HG03439 (cell line): ENCODE measurements around the gene RABGAP1L.
"Not testable (repeated sequence)": the region's sequence is repeated elsewhere in the genome, so short reads cannot be mapped to it uniquely, and the experiment has no call there.

Source experiments
- ATAC-seq: cut with Tn5 transposase; IDR thresholded peaks from one replicate; pipeline ENCODE4 v1.9.1; 2021; ENCODE audit warnings: mild to moderate bottlenecking, moderate library complexity; ENCODE audit not compliant: unreplicated experiment

The RABGAP1L gene

DNA sequence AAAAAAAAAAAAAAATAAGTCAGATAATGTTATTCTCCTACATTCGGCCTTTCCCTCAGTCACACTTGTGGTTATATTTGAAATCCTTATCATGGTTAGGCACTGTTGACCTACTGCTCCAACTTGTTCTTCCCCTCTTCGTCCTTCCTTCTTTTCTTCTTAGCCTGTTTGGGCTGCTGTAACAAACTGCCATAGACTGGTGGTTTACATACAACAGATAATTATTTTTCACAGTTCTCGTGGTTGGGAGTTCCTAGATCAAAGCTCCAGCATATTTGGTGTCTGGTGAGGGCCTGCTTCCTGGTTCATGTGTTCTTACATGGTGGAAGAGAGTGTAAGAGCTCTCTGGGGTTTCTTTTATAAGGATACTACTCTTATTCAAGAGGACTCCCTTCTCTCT lies 73.4 kb downstream of the RABGAP1L start:
- no peak for ATAC-seq

DNA sequence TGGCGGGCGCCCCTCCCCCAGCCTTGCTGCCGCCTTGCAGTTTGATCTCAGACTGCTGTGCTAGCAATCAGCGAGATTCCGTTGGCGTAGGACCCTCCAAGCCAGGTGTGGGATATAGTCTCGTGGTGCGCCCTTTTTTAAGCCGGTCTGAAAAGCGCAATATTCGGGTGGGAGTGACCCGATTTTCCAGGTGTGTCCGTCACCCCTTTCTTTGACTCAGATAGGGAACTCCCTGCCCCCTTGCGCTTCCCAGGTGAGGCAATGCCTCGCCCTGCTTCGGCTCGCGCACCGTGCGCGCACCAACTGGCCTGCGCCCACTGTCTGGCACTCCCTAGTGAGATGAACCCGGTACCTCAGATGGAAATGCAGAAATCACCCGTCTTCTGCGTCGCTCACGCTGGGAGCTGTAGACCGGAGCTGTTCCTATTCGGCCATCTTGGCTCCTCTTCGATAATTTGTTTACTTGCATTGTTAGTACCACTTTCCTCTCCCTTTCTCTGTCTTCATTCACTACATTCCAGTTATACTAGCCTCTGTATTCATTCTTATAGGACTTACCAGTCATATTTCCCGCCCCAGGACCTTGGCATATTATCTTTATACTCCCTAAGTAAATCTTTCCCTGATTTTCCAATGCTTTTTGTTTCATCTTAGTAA lies 79.7 kb downstream of the RABGAP1L start:
- not testable (repeated sequence) for ATAC-seq

DNA sequence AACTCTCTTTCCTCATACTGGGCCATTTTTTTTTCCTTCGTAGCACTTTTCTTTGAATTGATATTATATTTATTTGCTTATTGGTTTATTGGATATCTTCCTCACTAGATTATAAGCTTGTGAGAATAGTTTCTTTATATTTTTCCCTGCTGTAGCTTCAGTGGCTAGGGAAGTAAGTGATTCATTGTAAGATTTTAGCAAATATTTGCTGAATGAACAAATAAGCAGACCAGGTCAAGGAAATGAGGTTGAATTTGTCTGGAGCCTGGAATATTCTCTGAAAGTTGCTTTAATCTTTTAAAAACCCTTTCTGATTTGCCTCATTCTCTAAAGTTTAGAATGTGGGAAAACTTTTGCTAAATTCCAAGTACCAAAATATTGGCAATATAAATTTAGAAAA lies 80.2 kb downstream of the RABGAP1L start:
- no peak for ATAC-seq

DNA sequence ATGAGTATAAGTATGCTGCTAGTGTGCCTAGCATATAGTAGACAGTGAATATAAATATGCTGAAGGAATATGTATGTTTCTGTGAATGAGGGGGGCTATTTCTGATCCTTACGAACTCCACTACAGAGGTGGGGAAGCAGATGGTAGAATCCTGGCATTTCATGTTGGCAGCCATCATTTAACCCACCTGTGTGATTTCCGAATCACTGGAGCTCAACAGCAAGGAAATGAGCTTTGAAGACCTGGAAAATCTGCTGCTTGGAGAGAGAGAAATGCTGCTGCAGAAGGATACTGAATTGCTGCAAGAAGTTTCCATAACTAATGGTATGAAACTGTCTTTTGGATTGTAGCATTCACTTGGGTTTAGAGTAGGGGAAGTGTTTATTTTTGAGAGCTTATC lies 83.5 kb downstream of the RABGAP1L start:
- no peak for ATAC-seq

DNA sequence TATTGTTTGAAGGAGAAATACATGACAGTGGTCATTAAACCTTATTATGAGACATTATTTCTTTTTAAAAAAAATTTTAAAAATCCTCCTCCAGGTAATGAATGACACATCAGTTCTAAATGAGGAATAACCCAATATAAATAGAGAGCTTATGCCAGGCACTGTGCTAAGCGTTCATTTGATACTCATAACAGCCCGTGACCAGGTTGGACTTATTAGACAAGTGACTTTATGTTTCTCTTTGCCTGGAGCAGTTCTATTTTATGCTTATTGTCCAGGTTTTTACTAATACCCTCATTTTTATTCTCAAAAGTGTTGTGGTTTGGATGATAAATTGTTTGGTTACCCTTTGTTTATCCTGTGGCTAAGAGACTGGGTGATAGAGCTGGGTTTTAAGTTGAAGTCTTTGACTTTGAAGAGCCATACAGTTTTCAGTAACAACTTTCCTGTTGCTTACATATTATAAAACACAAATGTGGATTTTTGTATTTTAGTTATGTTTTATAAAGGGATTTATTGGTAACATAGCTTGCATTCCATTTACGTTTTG lies 84.2 kb downstream of the RABGAP1L start:
- no peak for ATAC-seq

DNA sequence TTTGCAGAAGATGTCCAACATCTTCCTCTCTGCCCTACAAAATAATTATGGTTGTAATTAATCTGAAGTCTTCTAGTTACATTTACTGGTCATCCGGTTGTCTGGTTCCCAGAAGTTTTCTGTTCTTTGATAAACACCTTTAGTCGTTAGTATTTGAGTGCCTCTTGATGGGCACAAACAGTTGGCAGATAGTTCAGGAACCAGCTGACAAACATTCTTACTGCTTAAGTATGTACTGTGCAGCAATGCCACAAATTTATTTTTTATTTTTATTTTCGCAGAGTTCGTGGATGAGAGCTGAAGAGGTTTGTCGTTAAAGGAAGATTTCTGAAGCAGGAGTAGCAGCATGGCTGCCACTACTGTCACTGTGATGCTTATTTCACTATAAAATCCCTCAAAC lies 84.7 kb downstream of the RABGAP1L start:
- ATAC-seq = no peak

DNA sequence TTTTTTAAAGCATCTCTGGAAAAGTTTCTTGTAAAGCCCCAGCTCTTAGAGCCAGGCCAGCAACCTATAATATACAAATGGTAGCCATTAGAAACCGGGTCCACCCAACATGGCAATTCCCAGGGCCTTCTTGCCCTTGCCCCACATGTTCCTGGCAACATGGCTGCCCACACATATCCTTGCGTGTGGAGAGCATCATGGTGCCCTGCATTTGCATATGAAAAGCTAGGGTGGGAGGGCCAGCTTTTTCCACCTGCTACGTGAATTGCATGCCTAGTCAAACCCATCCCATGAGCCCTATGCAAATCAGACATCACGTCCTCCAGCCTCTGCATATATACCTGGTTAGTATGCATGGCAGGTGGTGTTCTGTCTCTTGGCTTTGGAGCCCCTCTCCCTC lies 88.2 kb downstream of the RABGAP1L start:
- no peak for ATAC-seq

DNA sequence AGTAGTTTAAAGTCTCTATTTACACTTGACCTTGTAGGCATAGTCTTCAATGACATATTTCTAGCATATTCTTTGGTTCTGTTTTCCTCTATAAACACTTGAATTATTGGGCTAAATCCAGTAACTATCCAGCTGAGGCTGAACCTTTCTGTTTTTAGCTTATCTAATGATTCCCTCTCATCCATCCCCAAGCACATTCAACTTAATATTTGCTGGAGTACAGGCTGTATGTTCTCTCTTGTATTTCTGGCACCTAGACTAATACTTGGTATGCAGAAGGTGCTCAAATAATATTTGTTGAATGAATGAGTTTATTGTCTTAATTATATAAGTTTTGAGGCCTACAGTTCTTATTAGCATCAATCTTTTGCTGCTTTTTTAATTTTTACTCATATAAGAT lies 88.7 kb downstream of the RABGAP1L start:
- no peak for ATAC-seq

DNA sequence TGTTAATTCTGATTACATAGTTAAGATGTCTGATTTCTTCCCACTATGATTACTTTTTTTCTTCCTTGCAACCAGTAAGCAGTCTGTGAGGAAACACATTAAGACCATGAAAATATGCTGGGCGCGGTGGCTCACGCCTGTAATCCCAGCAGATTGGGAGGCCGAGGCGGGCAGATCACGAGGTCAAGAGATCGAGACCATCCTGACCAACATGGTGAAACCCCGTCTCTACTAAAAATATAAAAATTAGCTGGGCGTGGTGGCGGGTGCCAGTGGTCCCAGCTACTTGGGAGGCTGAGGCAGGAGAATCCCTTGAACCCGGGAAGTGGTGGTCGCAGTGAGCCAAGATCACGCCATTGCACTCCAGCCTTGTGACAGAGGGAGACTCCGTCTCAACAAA lies 97.1 kb downstream of the RABGAP1L start:
- not testable (repeated sequence) for ATAC-seq

DNA sequence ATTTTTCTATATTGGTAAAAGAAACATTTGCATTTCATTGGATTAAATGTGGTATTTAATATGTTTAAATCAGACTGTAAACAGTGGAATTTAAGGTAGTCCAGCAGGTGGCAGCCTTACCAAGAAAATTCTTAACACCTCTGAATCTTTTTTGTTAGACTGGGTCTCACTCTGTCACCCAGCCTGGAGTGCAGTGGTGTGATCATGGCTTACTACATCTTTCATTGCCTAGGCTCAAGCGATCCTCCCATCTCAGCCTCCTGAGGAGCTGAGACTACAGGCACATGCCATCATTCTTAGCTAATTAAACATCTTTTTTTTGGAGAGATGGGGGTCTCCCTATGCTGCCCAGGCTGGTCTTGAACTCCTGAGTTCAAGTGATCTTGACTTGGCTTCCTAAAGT lies 98.8 kb downstream of the RABGAP1L start:
- ATAC-seq = no peak

DNA sequence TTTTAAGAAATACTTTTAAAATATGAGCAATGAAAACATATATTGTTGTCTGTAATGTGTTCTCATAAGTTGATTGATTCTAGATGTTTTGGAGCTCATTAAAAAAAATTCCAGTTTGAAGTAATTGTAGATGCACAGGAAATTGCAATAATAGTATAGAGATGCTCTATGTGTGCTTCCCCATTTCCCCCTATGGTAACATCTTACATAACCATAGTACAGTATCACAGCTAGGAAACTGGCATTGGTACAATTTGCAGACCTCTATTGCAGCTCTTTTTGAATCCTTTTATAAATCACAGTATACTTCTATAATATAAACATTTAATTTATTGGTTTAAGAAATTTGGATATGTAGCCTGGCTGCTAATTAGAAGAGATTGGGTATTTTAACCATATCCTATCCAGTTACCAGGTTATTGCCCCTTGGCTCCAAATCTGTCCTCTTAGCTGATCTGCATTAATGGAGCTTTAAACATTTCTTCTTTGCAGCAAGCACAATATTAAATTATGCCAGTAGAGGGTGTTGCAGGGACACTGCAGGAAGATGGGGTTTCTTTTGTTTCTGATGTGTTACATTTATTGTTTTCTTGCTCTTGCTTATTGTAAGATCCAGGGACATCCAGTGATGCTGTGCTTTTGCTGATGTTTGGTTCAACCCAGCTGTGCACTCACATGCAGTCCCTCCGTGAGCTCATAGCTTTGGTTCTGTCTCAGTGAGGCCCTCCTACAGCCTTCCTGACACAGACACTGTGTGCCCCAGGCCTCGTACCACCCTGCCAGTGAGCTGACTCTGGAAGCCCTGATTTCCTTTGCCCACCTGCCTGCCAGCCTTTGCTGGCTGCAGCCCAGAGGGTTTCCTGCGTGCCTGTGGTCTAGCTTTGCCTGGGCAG lies 103.3 kb downstream of the RABGAP1L start:
- ATAC-seq = no peak

DNA sequence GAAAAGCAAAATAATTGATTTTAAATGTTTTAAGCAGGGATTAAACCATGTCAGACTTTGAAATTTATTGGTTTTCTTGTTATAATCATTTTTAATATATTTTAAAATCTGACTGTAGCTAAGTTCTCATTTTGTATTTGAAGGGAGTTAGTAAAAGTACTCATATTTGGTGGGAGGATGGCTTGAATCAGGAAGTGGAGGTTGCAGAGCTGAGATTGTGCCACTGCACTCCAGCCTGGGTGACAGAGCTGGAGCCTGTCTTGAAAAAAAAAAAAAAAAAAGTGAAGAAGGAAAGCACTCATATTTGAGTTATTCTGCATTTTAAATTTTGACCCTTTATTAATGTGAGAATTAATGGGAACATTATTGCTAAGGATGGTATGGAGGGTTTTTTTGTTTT lies 106.0 kb downstream of the RABGAP1L start:
- no peak for ATAC-seq

DNA sequence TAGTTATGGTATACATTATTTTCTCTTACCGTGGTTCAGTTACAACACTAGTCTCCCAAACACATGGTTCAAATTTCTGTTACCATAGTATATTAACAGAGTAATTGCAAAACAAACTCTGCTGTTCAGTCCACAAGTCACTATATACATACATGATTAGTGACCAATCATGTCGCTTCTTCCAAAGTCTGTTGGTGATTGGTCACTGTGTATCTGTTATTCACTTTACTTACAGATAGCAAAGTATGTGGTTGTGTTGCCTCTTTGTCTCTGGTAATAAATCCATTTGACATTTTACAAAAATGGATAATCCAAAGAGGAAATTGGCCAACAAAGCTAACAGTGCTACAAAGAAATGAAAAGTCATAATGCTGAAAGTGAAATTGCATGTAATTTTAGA lies 107.2 kb downstream of the RABGAP1L start:
- no peak for ATAC-seq

DNA sequence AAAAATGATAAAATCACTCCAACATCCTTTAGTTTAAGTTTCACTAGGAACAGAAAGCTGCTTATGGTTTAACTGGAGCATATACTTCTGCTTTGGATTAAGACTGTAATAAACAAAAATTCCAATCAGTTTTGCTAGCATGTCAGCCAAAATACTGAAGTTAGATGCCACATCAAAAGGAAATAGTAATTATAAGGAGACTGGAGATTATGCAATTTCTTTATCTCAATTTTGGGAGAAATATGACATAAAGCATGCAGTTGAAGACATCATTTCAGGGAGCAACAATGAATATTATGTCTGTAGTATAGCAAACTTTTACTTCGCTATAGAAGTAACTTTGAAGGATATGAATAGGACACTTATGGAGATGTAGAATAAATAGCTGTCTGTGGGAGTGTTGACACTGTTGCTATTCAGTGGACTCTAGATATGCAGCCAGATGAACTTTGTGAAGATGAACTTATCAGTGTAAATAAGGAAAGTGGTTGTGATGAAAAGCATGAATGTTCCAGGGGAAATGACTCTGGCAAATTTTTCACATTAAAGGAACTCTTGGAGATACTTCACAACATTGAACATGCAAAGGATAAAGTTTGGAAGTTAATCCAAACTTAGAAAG lies 107.8 kb downstream of the RABGAP1L start:
- ATAC-seq = no peak

DNA sequence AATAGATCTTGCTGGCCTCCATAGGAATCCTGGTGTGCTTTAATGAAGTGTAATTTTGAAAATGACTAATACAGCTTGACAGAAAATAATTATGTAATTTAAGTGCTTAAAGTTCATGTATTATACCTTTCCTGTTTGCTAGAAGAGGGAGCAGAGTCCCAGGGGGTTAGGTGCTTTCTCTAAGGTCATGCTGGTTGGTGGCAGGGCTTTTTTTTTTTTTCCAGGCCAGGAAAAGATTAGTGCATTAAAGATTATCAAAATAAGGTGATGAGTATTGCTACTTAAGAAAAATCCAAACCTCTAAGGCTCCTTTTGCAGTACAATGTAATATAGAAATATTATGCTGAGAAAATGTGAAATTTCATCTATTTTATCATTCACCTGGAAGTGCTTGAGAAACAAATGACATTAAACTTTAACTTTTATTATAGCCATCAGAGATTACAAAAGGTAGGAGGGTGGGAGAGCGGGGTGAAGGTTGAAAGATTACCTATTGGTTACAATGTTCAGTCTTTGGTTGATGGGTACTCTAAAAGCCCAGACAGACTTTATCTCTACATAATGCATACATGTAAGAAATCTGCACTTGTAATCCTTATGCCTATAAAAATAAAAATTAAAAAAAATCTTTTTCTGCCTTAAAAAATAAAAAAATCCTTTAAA lies 110.8 kb downstream of the RABGAP1L start:
- no peak for ATAC-seq

DNA sequence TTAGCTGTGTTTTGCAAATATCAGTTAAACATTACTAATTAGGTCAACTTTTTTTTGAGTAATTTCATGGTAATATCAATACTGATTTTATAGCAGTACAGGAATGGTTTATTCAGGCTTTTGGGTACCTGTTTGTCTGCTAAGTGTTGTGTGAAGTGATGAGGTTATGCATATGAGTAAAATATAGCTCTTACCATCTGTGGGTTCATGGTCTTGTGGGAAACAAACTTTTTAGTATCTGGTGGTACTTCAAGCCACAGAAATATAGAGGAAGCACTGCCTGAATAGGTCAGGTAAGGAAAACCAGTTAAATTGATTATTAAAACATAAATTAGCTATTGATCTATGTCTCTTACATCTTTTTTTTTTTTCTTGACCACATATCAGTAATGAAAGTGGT lies 113.9 kb downstream of the RABGAP1L start:
- no peak for ATAC-seq

DNA sequence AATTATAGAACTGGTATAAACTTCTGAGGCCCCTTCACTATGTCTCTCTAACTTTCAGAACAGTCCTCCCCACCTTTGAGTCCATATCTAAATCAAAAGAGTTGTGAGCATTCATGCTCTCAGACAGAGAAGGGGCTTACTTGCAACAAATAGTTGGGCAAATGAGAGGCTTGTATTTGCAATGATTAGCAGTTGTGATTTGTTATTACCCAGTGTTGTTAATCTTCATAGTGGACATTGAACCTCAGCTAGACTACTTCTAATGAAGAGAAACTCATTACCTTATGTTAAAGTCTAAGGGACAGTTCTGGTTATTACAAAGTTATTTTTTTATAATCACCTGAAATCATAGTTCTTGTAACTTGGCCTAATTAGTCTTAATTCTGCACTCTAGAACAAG lies 114.5 kb downstream of the RABGAP1L start:
- no peak for ATAC-seq

DNA sequence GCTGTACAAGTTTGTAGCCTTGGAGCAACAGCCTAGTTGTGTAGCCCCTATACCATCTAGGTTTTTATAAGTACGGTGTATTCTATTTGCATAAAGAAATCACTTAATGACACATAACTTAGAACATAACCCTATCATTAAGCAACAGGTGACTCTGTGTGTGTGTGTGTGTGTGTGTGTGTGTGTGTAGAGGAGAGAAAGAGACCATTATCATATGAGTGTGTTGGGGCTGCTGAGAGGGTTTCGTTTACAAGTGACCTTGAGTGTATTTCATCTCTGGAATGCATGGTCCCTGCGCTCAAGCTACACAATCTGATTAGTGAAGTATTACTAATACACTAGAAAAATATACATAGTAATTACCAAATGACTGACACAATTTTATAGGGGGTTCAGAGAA lies 115.1 kb downstream of the RABGAP1L start:
- ATAC-seq = no peak

DNA sequence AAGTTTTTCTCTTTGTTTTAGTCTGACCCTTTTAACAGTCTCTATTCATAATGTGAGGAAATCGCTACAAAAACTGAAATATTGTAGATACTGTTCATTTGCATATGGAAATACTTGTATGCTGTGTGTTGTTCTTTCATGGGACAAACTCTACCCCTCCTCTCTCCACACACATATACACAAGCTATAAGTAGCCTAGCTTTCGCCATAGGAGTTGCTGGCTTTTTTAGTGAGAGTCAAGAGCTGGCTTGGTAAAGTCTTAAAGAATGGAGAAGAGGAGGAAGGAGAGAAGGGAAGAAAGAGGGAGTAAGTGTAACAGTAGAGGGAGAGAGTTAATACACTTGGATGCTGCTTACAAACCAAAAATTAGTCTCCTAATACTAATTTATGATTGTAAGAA lies 115.6 kb downstream of the RABGAP1L start:
- no peak for ATAC-seq

DNA sequence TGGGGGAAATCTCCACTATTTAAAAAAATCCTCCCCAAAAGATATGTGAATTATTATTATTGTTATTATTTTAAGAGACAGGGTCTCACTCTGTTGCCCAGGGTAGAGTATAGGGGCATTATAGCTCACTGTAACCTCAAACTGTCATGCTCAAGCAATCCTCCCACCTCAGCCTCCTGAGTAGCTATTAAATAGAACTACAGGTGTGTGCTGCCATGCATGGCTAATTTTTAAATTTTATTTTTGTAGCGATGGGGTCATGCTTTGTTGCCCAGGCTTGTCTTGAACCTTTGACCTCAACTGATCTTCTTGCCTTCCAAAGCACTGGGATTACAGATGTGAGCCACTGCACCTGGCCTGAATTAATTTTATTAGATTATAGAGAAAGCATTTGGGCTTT lies 116.8 kb downstream of the RABGAP1L start:
- no peak for ATAC-seq

DNA sequence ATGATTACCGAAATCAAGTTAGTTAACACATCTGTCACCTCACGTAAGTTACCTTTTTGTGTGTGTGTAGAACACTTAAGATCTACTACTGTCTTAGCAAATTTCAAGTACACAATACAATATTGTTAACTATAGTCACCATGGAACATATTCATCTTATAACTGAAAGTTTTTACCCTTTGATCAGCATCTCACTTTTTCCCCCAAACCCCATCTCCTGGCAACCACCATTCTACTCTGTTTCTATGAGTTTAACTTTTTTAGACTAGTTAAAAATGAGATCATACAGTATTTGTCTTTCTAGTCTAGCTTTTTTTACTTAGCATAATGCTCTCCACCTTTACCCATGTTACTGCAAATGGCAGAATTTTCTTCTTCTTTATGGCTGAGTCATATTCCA lies 124.7 kb downstream of the RABGAP1L start:
- no peak for ATAC-seq
